ENCODE measurements around the gene DRICH1. TPM values are rescaled to one million over a fixed set of nuclear protein-coding genes. Genes with fewer than 3 reads are reported as not detected.
"Not testable (repeated sequence)": the region's sequence is repeated elsewhere in the genome, so short reads cannot be mapped to it uniquely, and the experiment has no call there.

DRICH1 gene
- polyA plus RNA-seq, 1 of the 3 experiments (the other 2 are of a cell fraction), result 0.21 TPM

GRCh38 chr22:23574371-23574811 lies 57.7 kb downstream of the DRICH1 start:
- ChIA-PET CTCF (no interaction called here), POLR2A (no interaction called here)
- H4K20me1 ChIP-seq (ENCODE audit: insufficient read depth), result no peaks in the 10 kb centered on the region
- H3K9ac ChIP-seq, result no peak overlapping the region
- no peak overlapping the region for H3K4me2 ChIP-seq
- H3K9me2 ChIP-seq, result no peaks in the 10 kb centered on the region
- no peak for DNase-seq
- WGBS (ENCODE audit: low lambda C conversion rate), result 33% methylated on average over 3 of the region's 4 CpGs
- H3K4me1 ChIP-seq (ENCODE audit: control insufficient read depth in 1 of 2, insufficient read depth in 2 of 2, low read depth in 1 of 2, low read length in 1 of 2), result no peaks in the 10 kb centered on the region
- H3K36me3 ChIP-seq (replicated peaks in 1 of 2; ENCODE audit: control insufficient read depth in 1 of 2, insufficient read depth in 2 of 2, low read length in 1 of 2), result no peaks in the 10 kb centered on the region
- no peak overlapping the region for H3K4me3 ChIP-seq (ENCODE audit: low read depth in 2 of 2, low read length in 1 of 2)
- H3K79me2 ChIP-seq (ENCODE audit: insufficient read depth), result no peaks in the 10 kb centered on the region
- no peaks in the 10 kb centered on the region for H3K9me3 ChIP-seq
- TF ChIP-seq NRF1 (IDR thresholded peaks at IDR 0.05; ENCODE audit: low read depth, low read length) (no peak), TAF1 (IDR thresholded peaks at IDR 0.05; ENCODE audit: borderline replicate concordance, low read depth, low read length) (no peak), ELF1 (IDR thresholded peaks at IDR 0.05) (no peak), FOSL2 (IDR thresholded peaks at IDR 0.05; ENCODE audit: borderline replicate concordance, low read depth) (no peak), RFX5 (IDR thresholded peaks at IDR 0.05; ENCODE audit: low read length) (no peak), TCF12 (IDR thresholded peaks at IDR 0.05) (no peak)
- TF ChIP-seq, protein P1, sequence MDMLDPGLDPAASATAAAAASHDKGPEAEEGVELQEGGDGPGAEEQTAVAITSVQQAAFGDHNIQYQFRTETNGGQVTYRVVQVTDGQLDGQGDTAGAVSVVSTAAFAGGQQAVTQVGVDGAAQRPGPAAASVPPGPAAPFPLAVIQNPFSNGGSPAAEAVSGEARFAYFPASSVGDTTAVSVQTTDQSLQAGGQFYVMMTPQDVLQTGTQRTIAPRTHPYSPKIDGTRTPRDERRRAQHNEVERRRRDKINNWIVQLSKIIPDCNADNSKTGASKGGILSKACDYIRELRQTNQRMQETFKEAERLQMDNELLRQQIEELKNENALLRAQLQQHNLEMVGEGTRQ (IDR thresholded peaks at IDR 0.05; ENCODE audit: borderline replicate concordance, low read depth, low read length), result no peak
- TF ChIP-seq, protein P2, sequence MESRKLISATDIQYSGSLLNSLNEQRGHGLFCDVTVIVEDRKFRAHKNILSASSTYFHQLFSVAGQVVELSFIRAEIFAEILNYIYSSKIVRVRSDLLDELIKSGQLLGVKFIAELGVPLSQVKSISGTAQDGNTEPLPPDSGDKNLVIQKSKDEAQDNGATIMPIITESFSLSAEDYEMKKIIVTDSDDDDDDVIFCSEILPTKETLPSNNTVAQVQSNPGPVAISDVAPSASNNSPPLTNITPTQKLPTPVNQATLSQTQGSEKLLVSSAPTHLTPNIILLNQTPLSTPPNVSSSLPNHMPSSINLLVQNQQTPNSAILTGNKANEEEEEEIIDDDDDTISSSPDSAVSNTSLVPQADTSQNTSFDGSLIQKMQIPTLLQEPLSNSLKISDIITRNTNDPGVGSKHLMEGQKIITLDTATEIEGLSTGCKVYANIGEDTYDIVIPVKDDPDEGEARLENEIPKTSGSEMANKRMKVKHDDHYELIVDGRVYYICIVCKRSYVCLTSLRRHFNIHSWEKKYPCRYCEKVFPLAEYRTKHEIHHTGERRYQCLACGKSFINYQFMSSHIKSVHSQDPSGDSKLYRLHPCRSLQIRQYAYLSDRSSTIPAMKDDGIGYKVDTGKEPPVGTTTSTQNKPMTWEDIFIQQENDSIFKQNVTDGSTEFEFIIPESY (IDR thresholded peaks at IDR 0.05; ENCODE audit: borderline replicate concordance, low read depth), result no peak
- TF ChIP-seq, protein P3, sequence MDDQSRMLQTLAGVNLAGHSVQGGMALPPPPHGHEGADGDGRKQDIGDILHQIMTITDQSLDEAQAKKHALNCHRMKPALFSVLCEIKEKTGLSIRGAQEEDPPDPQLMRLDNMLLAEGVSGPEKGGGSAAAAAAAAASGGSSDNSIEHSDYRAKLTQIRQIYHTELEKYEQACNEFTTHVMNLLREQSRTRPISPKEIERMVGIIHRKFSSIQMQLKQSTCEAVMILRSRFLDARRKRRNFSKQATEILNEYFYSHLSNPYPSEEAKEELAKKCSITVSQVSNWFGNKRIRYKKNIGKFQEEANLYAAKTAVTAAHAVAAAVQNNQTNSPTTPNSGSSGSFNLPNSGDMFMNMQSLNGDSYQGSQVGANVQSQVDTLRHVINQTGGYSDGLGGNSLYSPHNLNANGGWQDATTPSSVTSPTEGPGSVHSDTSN (IDR thresholded peaks at IDR 0.05), result no peak
- H3K27me3 ChIP-seq (ENCODE audit: insufficient read depth), result no peaks in the 10 kb centered on the region
- H3F3A ChIP-seq (replicated peaks; ENCODE audit: insufficient read depth), result no peaks in the 10 kb centered on the region
- no peak overlapping the region for H2AFZ ChIP-seq (ENCODE audit: low read depth)
- H3K27ac ChIP-seq (ENCODE audit: low read depth in 2 of 2, low read length in 1 of 2), result no peak overlapping the region

DNA sequence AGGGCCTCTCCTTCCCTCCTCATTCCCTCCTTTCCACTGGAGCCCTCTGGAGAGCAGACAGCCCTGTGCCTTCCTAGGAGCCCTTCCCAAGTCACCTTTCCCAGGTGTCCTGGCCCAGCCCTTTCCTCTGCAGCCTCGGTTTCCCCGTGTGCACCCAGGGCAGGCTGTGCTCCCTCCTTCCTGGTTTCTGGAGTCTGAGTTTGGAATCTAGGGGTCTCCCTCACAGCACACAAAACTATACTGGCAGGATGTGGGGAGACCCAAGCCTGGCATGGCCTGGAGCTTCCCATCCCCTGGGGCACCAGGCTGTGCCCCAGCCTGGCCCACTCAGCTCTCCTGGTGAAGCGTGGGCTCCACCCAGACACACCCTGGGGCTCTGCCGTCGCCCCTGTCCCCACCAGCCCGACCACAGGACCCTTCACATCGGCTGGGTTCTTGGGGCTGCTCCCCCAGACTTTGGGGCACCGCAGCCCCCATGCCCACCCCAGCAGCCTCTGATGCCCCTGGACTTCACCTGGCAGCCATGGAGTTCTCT lies 58.4 kb downstream of the DRICH1 start:
- H3K4me3 ChIP-seq (ENCODE audit: low read depth in 2 of 2, low read length in 1 of 2); CTCF ChIA-PET; POLR2A ChIA-PET; H3K4me1 ChIP-seq (ENCODE audit: control insufficient read depth in 1 of 2, insufficient read depth in 2 of 2, low read depth in 1 of 2, low read length in 1 of 2); H2AFZ ChIP-seq (ENCODE audit: low read depth); H3K9me3 ChIP-seq; H3F3A ChIP-seq (replicated peaks; ENCODE audit: insufficient read depth); H3K79me2 ChIP-seq (ENCODE audit: insufficient read depth); H3K9me2 ChIP-seq; H4K20me1 ChIP-seq (ENCODE audit: insufficient read depth); H3K4me2 ChIP-seq; H3K36me3 ChIP-seq (replicated peaks in 1 of 2; ENCODE audit: control insufficient read depth in 1 of 2, insufficient read depth in 2 of 2, low read length in 1 of 2); H3K27ac ChIP-seq (ENCODE audit: low read depth in 2 of 2, low read length in 1 of 2); H3K9ac ChIP-seq; H3K27me3 ChIP-seq (ENCODE audit: insufficient read depth); DNase-seq: not testable (repeated sequence)
- WGBS (ENCODE audit: low lambda C conversion rate), result 21% methylated on average over 5 of the region's 8 CpGs

GRCh38 chr22:23573106-23573505 lies 59.0 kb downstream of the DRICH1 start:
- H2AFZ ChIP-seq (ENCODE audit: low read depth); H3K4me1 ChIP-seq (ENCODE audit: control insufficient read depth in 1 of 2, insufficient read depth in 2 of 2, low read depth in 1 of 2, low read length in 1 of 2); H3K9me2 ChIP-seq; H3F3A ChIP-seq (replicated peaks; ENCODE audit: insufficient read depth); H3K9me3 ChIP-seq; H3K79me2 ChIP-seq (ENCODE audit: insufficient read depth); H3K4me2 ChIP-seq; H3K36me3 ChIP-seq (replicated peaks in 1 of 2; ENCODE audit: control insufficient read depth in 1 of 2, insufficient read depth in 2 of 2, low read length in 1 of 2); POLR2A ChIA-PET; H3K9ac ChIP-seq; H4K20me1 ChIP-seq (ENCODE audit: insufficient read depth); H3K4me3 ChIP-seq (ENCODE audit: low read depth in 2 of 2, low read length in 1 of 2); H3K27me3 ChIP-seq (ENCODE audit: insufficient read depth); DNase-seq; H3K27ac ChIP-seq (ENCODE audit: low read depth in 2 of 2, low read length in 1 of 2): not testable (repeated sequence)
- CTCF ChIA-PET, result interaction anchor here (1.3 kb wide), 1 partner anchor 187 kb away, joined by 3 read pairs; no protein-coding TSS in a partner anchor
- 53% methylated on average over 4 of the region's 13 CpGs for WGBS (ENCODE audit: low lambda C conversion rate)
